HFFc6 (cell line): ENCODE measurements around the gene ITM2C. TPM values are rescaled to one million over a fixed set of nuclear protein-coding genes. Genes with fewer than 3 reads are reported as not detected.
A peak's percentile ranks its signal among the peaks of the same experiment; 100 is the strongest.

Experiments used
- DNase-seq: peaks from one replicate; pipeline ENCODE4 v3.0.0-alpha.2; 2018
- H3K27ac Mint-ChIP-seq: 2 replicates; pipeline ENCODE4 v1.8.0; 2020; ENCODE audit warnings: mild to moderate bottlenecking, mixed read lengths
- H3K27me3 Mint-ChIP-seq: 2 replicates; pipeline ENCODE4 v1.8.0; 2021; ENCODE audit warnings: mild to moderate bottlenecking, moderate library complexity, mixed read lengths; ENCODE audit not compliant: insufficient read depth
- H3K36me3 Mint-ChIP-seq: 2 replicates; pipeline ENCODE4 v1.8.0; 2021; ENCODE audit warnings: low read depth, mixed read lengths
- H3K4me1 Mint-ChIP-seq: 2 replicates; pipeline ENCODE4 v1.8.0; 2020; ENCODE audit warnings: low read depth, mixed read lengths
- H3K4me3 Mint-ChIP-seq: 2 replicates; pipeline ENCODE4 v1.8.0; 2020; ENCODE audit warnings: mild to moderate bottlenecking, moderate library complexity, mixed read lengths
- H3K9me3 Mint-ChIP-seq: 2 replicates; pipeline ENCODE4 v1.8.0; 2020; ENCODE audit warnings: mild to moderate bottlenecking, mixed read lengths
- CTCF ChIP-seq: fragments of 200-600 bp; sonication (generic); IDR thresholded peaks from 2 replicates; pipeline ENCODE4 v1.5.0; 2021; ENCODE audit warnings: antibody characterized with exemption, mild to moderate bottlenecking
- total RNA-seq, 6 experiments: library from RNA; stranded (reverse); fragmentation: NEBNext Ultra II Directional; extraction: Animal tissue kit (Norgen Biotek cat#: 25700); gene quantifications; 2 replicates in 1 of 6; 3 replicates in 5 of 6; pipeline ENCODE4 v1.2.3, GENCODE V29; 2021

Gene ITM2C
- total RNA-seq, 6 experiments from 2014 or later, result 28.1 to 53.8 (median 29.4) TPM

GRCh38 chr2:230909841-230910545 lies 45.3 kb downstream of the ITM2C start:
- no peaks in the 10 kb centered on the region for H3K9me3 Mint-ChIP-seq
- no peak for DNase-seq
- no peak overlapping the region for H3K27ac Mint-ChIP-seq
- TF ChIP-seq CTCF, result no peak
- no peaks in the 10 kb centered on the region for H3K36me3 Mint-ChIP-seq
- H3K27me3 Mint-ChIP-seq, result peaks cover 22% of the 10 kb centered on the region
- peaks cover 18% of the 10 kb centered on the region for H3K4me1 Mint-ChIP-seq
- no peak overlapping the region for H3K4me3 Mint-ChIP-seq

- Mint-ChIP-seq H3K4me1 (peaks cover 18% of the 10 kb centered on the region), H3K36me3 (no peaks in the 10 kb centered on the region), H3K4me3 (no peak overlapping the region), H3K27me3 (peaks cover 25% of the 10 kb centered on the region), H3K9me3 (no peaks in the 10 kb centered on the region), H3K27ac (no peak overlapping the region)
- DNase-seq, result no peak
- TF ChIP-seq CTCF, result no peak
These were observed 45.9 kb downstream of the ITM2C start for GRCh38 chr2:230910546-230911177.

- Mint-ChIP-seq H3K27me3 (peaks cover 28% of the 10 kb centered on the region), H3K27ac (no peak overlapping the region), H3K9me3 (no peaks in the 10 kb centered on the region), H3K36me3 (no peaks in the 10 kb centered on the region), H3K4me3 (no peak overlapping the region), H3K4me1 (peaks cover 18% of the 10 kb centered on the region)
- DNase-seq, result no peak
- no peak for TF ChIP-seq CTCF
These were observed 47.3 kb downstream of the ITM2C start for GRCh38 chr2:230912046-230912445.

- Mint-ChIP-seq H3K36me3 (no peaks in the 10 kb centered on the region), H3K4me3 (no peak overlapping the region), H3K27ac (no peak overlapping the region)
These were observed 48.0 kb downstream of the ITM2C start for GRCh38 chr2:230912724-230913123.

GRCh38 chr2:230913406-230914143 lies 48.8 kb downstream of the ITM2C start:
- Mint-ChIP-seq H3K9me3 (no peaks in the 10 kb centered on the region), H3K4me3 (no peak overlapping the region), H3K36me3 (no peaks in the 10 kb centered on the region), H3K27ac (no peak overlapping the region), H3K4me1 (peaks cover 10% of the 10 kb centered on the region), H3K27me3 (peaks cover 32% of the 10 kb centered on the region)
- TF ChIP-seq CTCF, result peak; percentile 68
- no peak for DNase-seq

More at GRCh38 chr2:230912724-230913123, 48.0 kb downstream of the ITM2C start:
- no peak for TF ChIP-seq CTCF
- H3K4me1 Mint-ChIP-seq, result peaks cover 18% of the 10 kb centered on the region
- no peaks in the 10 kb centered on the region for H3K9me3 Mint-ChIP-seq
- DNase-seq, result no peak
- peaks cover 28% of the 10 kb centered on the region for H3K27me3 Mint-ChIP-seq
